Fibroblast of pulmonary artery (primary cell): ENCODE results near the gene ITGB8.

Experiments used
- DNase-seq: peaks from one replicate; pipeline ENCODE4 v3.0.0-alpha.2; 2010; ENCODE audit warnings: low read depth
- H3K4me3 ChIP-seq: replicated peaks from 2 replicates; pipeline ENCODE4 v1.5.1; 2011; ENCODE audit warnings: low read depth, mild to moderate bottlenecking, control low read depth, low read length, moderate library complexity
- CTCF ChIP-seq: IDR thresholded peaks from 2 replicates; pipeline ENCODE4 v1.5.1; 2011; ENCODE audit warnings: mild to moderate bottlenecking, control low read depth, low read length, inconsistent platforms; ENCODE audit errors: missing control alignments

The ITGB8 gene

GRCh38 chr7:20409961-20410360 is 79.3 kb downstream of the ITGB8 start:
- no peak for TF ChIP-seq CTCF
- H3K4me3 ChIP-seq, result no peak overlapping the region
- no peak for DNase-seq

- no peak overlapping the region for H3K4me3 ChIP-seq
- TF ChIP-seq CTCF, result no peak
- DNase-seq, result no peak
Observed at GRCh38 chr7:20411372-20411771, 80.7 kb downstream of the ITGB8 start.

- no peak for TF ChIP-seq CTCF
- DNase-seq, result no peak
- no peak overlapping the region for H3K4me3 ChIP-seq
Observed at GRCh38 chr7:20412032-20412431, 81.3 kb downstream of the ITGB8 start.

GRCh38 chr7:20417260-20417659 is 86.6 kb downstream of the ITGB8 start:
- no peak overlapping the region for H3K4me3 ChIP-seq
- no peak for TF ChIP-seq CTCF
- DNase-seq, result no peak

GRCh38 chr7:20417675-20418382 is 87.1 kb downstream of the ITGB8 start:
- no peak for DNase-seq
- H3K4me3 ChIP-seq, result no peak overlapping the region
- TF ChIP-seq CTCF, result no peak

GRCh38 chr7:20424500-20424899 is 93.8 kb downstream of the ITGB8 start:
- H3K4me3 ChIP-seq, result no peak overlapping the region
- TF ChIP-seq CTCF, result no peak
- no peak for DNase-seq

- no peak overlapping the region for H3K4me3 ChIP-seq
- DNase-seq, result no peak
- TF ChIP-seq CTCF, result no peak
Observed at GRCh38 chr7:20430664-20431063, 100.0 kb downstream of the ITGB8 start.
